B cell (primary cell): Measurements from ENCODE around the gene NDUFAF4. TPM values are rescaled to one million over a fixed set of nuclear protein-coding genes. Genes with fewer than 3 reads are reported as not detected.
"Not testable (repeated sequence)": the region's sequence is repeated elsewhere in the genome, so short reads cannot be mapped to it uniquely, and the experiment has no call there.

ENCODE experiments used
- ATAC-seq: fragments of 200-7000 bp; cut with Tn5 transposase; one replicate; pipeline ENCODE4 v1.10.0; 2021; ENCODE audit warnings: low read depth, mild to moderate bottlenecking, moderate number of reproducible peaks, moderate library complexity
- CTCF ChIA-PET: fragments of 350-600 bp; sonication (Branson Sonifier 250); formaldehyde crosslinking; loops from one replicate; lab custom pipeline; 2021; ENCODE audit warnings: antibody characterized with exemption, inconsistent platforms; lab: Charles Lee
- POLR2A ChIA-PET: fragments of 350-600 bp; sonication (Branson Sonifier 250); formaldehyde crosslinking; loops from one replicate; lab custom pipeline; 2021; ENCODE audit warnings: antibody characterized with exemption; lab: Charles Lee
- DNase-seq: peaks from one replicate; pipeline ENCODE4 v3.0.0; 2013
- H2AFZ ChIP-seq: 2 replicates; pipeline ENCODE4 v1.6.1; 2012; ENCODE audit warnings: mild to moderate bottlenecking, low read depth, low read length; ENCODE audit not compliant: insufficient read depth, poor library complexity, severe bottlenecking
- H3K27ac ChIP-seq, 2 donors: 1 replicate in 1 of 2; 2 replicates in 1 of 2; pipeline ENCODE4 v1.5.1; 2012 to 2013; ENCODE audit warnings: low read length in 2 of 2, mild to moderate bottlenecking in 2 of 2, moderate library complexity in 1 of 2
- H3K27me3 ChIP-seq, 4 experiments: fragments of 200-600 bp in 1 of 4; sonication (generic) in 1 of 4; replicated peaks in 1 of 4; 1 replicate in 2 of 4; 2 replicates in 2 of 4; pipeline versions ENCODE4 v1.6.1 to v1.7.0; 2013 to 2016; ENCODE audit warnings: low read length in 3 of 4, mild to moderate bottlenecking in 2 of 4, mixed read lengths in 1 of 4, moderate library complexity in 1 of 4; ENCODE audit not compliant: insufficient read depth in 4 of 4, control insufficient read depth in 3 of 4; ENCODE audit errors: control extremely low read depth in 1 of 4
- H3K36me3 ChIP-seq, 2 experiments: replicated peaks in 1 of 2; 1 replicate in 1 of 2; 2 replicates in 1 of 2; pipeline versions ENCODE4 v1.6.1 to v1.7.1; 2013; ENCODE audit warnings: low read length in 1 of 2; ENCODE audit not compliant: insufficient read depth in 2 of 2, control insufficient read depth in 1 of 2; ENCODE audit errors: control extremely low read depth in 1 of 2, extremely low read depth in 1 of 2
- H3K4me1 ChIP-seq, 2 donors: fragments of 200-600 bp in 1 of 2; sonication (generic) in 1 of 2; 1 replicate in 1 of 2; 2 replicates in 1 of 2; pipeline versions ENCODE4 v1.5.1 to v1.6.1; 2013 to 2017; ENCODE audit warnings: low read length in 2 of 2; ENCODE audit not compliant: control insufficient read depth in 2 of 2, insufficient read depth in 2 of 2
- H3K4me2 ChIP-seq: replicated peaks from 2 replicates; pipeline ENCODE3; 2012; ENCODE audit warnings: mild to moderate bottlenecking, low read depth, low read length; ENCODE audit not compliant: poor library complexity, severe bottlenecking
- H3K4me3 ChIP-seq, 5 experiments: fragments of 200-600 bp in 1 of 5; sonication (generic) in 1 of 5; 1 replicate in 3 of 5; 2 replicates in 2 of 5; pipeline versions ENCODE4 v1.5.1 to v1.7.0; 2011 to 2016; ENCODE audit warnings: low read length in 4 of 5, mild to moderate bottlenecking in 4 of 5, low read depth in 2 of 5, control low read depth in 1 of 5, moderate library complexity in 1 of 5; ENCODE audit not compliant: insufficient read depth in 1 of 5; ENCODE audit errors: control extremely low read depth in 1 of 5, extremely low read depth in 1 of 5
- H3K79me2 ChIP-seq: fragments of 200-600 bp; sonication (generic); one replicate; pipeline ENCODE4 v1.6.0; 2016; ENCODE audit warnings: low read length; ENCODE audit not compliant: control insufficient read depth, insufficient read depth
- H3K9ac ChIP-seq: fragments of 200-600 bp; sonication (generic); 2 replicates; pipeline ENCODE4 v1.6.1; 2017; ENCODE audit warnings: mild to moderate bottlenecking, low read length, moderate library complexity
- H3K9me3 ChIP-seq, 3 donors: one replicate each; pipeline versions ENCODE4 v1.6.1 to v1.7.1; 2013; ENCODE audit warnings: low read length in 2 of 3; ENCODE audit not compliant: control insufficient read depth in 2 of 3, insufficient read depth in 1 of 3; ENCODE audit errors: control extremely low read depth in 1 of 3
- H4K20me1 ChIP-seq: 2 replicates; pipeline ENCODE4 v1.6.0; 2012; ENCODE audit warnings: mild to moderate bottlenecking, low read length; ENCODE audit not compliant: insufficient read depth, control insufficient read depth, poor library complexity, severe bottlenecking
- H3K27ac Mint-ChIP-seq: one replicate; pipeline ENCODE4 v1.8.0; 2021; ENCODE audit warnings: mixed read lengths
- H3K27me3 Mint-ChIP-seq: one replicate; pipeline ENCODE4 v1.8.0; 2021; ENCODE audit warnings: mixed read lengths
- H3K4me1 Mint-ChIP-seq: one replicate; pipeline ENCODE4 v1.8.0; 2021; ENCODE audit warnings: mixed read lengths
- H3K4me3 Mint-ChIP-seq: one replicate; pipeline ENCODE4 v1.8.0; 2021; ENCODE audit warnings: mixed read lengths
- H3K9me3 Mint-ChIP-seq: one replicate; pipeline ENCODE4 v1.8.0; 2022; ENCODE audit warnings: mixed read lengths; ENCODE audit not compliant: insufficient read depth
- EZH2 ChIP-seq: IDR thresholded peaks from 2 replicates; pipeline ENCODE4 v1.6.1; 2012; ENCODE audit warnings: borderline replicate concordance, low read depth, mild to moderate bottlenecking, moderate library complexity, low read length; ENCODE audit not compliant: insufficient read depth, poor library complexity, severe bottlenecking
- WGBS: methylation state at CpG from one replicate; pipeline ENCODE4 v1.1.5; 2013; ENCODE audit warnings: missing lambda C conversion rate; ENCODE audit not compliant: insufficient coverage; 5-methylcytosine and 5-hydroxymethylcytosine counted together
- intact Hi-C: fragments of 100-400 bp; cut with micrococcal nuclease; formaldehyde crosslinking; loops from one replicate; pipeline ENCODE4 v1.10.0; 2022
- polyA plus RNA-seq: library from polyadenylated mRNA; depleted of rRNA; stranded (reverse); fragments of >200 nt; gene quantifications from 2 replicates; pipeline ENCODE4 v1.2.3, GENCODE V29; 2012
- total RNA-seq, 2 donors: library from RNA; stranded (reverse); fragments of 120-200 nt in 1 of 2; gene quantifications; 1 replicate in 1 of 2; 2 replicates in 1 of 2; pipeline versions ENCODE4 v1.2.3 to v1.2.4, GENCODE V29; 2013 to 2022
- TF ChIP-seq, protein P1 (sequence below): fragments of 200-600 bp; IDR thresholded peaks from one replicate; pipeline ENCODE4 v1.8.0; 2022; ENCODE audit warnings: antibody characterized with exemption, mild to moderate bottlenecking

NDUFAF4 gene
- total and polyA plus RNA-seq, 2 donors (not counting 1 experiment from before 2014, with no cell fraction given), result 16.3 to 22.3 TPM

DNA sequence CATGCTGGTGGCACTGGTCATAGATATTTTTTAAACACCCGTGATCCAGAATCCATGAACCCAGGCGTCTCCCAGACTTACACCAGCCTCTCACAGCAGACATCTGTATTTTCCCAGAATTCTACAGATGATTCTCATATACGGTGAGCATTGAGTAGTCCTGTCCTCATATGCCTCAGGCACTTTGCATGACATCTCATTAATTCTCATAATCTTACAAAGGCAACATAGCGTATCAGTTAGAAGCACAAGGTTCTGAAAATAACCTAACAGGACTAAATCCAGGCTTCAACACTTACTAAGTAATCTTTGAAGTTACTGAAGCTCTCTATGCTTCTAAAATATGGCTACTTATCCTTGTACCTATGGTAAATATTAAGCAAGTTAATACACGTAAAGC lies 8.9 kb downstream of the NDUFAF4 start:
- no peak overlapping the region for H2AFZ ChIP-seq
- DNase-seq (no peak), ATAC-seq (no peak)
- TF ChIP-seq, protein P1, sequence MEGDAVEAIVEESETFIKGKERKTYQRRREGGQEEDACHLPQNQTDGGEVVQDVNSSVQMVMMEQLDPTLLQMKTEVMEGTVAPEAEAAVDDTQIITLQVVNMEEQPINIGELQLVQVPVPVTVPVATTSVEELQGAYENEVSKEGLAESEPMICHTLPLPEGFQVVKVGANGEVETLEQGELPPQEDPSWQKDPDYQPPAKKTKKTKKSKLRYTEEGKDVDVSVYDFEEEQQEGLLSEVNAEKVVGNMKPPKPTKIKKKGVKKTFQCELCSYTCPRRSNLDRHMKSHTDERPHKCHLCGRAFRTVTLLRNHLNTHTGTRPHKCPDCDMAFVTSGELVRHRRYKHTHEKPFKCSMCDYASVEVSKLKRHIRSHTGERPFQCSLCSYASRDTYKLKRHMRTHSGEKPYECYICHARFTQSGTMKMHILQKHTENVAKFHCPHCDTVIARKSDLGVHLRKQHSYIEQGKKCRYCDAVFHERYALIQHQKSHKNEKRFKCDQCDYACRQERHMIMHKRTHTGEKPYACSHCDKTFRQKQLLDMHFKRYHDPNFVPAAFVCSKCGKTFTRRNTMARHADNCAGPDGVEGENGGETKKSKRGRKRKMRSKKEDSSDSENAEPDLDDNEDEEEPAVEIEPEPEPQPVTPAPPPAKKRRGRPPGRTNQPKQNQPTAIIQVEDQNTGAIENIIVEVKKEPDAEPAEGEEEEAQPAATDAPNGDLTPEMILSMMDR, result no peak
- TF ChIP-seq EZH2, result no peak
- H3K9me3 ChIP-seq, result no peaks in the 10 kb centered on the region
- H3K4me1 ChIP-seq, result peaks cover 0 to 4% of the 10 kb centered on the region in 2 donors
- CTCF ChIA-PET, result no interaction called here
- peaks cover 9 to 38% of the 10 kb centered on the region in 2 experiments for H3K36me3 ChIP-seq
- 96% methylated on average over 4 of the region's 5 CpGs for WGBS
- H3K27ac Mint-ChIP-seq, result no peak overlapping the region
- no peaks in the 10 kb centered on the region for H3K27me3 ChIP-seq
- no peaks in the 10 kb centered on the region for H3K9me3 Mint-ChIP-seq
- no peak overlapping the region for H3K4me3 Mint-ChIP-seq
- no peak overlapping the region for H3K27ac ChIP-seq
- H3K27me3 Mint-ChIP-seq, result no peaks in the 10 kb centered on the region
- POLR2A ChIA-PET, result no interaction called here
- H4K20me1 ChIP-seq, result no peaks in the 10 kb centered on the region
- H3K9ac ChIP-seq, result no peak overlapping the region
- H3K4me2 ChIP-seq, result no peak overlapping the region
- no peaks in the 10 kb centered on the region for H3K79me2 ChIP-seq
- no peak overlapping the region for H3K4me3 ChIP-seq
- intact Hi-C loops, result no loop called here
- H3K4me1 Mint-ChIP-seq, result peaks cover 4% of the 10 kb centered on the region

DNA sequence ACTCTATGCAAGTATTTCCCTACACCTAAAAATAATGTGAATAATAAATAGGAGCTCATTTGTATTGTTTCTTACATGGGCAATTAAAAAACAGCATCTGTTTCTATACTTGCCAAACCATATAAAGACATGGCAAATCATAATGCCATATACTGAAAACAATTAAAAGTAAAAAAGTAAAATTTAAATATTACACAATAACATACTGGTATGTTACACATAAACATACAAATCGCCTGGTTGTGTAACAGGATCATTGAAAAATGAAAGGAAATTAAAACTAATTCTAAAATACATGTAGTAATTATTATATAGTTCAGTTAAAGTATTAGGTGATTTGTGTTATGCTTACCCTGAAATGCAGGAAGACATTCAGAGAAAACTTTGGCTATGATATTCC lies 11.2 kb downstream of the NDUFAF4 start:
- Histone ChIP-seq H3K4me1 (peaks cover 0 to 4% of the 10 kb centered on the region in 2 donors), H4K20me1 (no peaks in the 10 kb centered on the region), H3K4me3 (no peak overlapping the region), H3K27ac (no peak overlapping the region), H2AFZ (no peak overlapping the region), H3K36me3 (peaks cover 3 to 17% of the 10 kb centered on the region in 2 experiments), H3K9ac (no peak overlapping the region), H3K4me2 (no peak overlapping the region), H3K9me3 (no peaks in the 10 kb centered on the region), H3K27me3 (no peaks in the 10 kb centered on the region), H3K79me2 (no peaks in the 10 kb centered on the region)
- intact Hi-C loops, result no loop called here
- peaks cover 4% of the 10 kb centered on the region for H3K4me1 Mint-ChIP-seq
- DNase-seq (no peak), ATAC-seq (no peak)
- H3K9me3 Mint-ChIP-seq, result no peaks in the 10 kb centered on the region
- peaks cover 3% of the 10 kb centered on the region for H3K27me3 Mint-ChIP-seq
- POLR2A ChIA-PET, result no interaction called here
- H3K4me3 Mint-ChIP-seq, result no peak overlapping the region
- H3K27ac Mint-ChIP-seq, result no peak overlapping the region
- TF ChIP-seq, protein P1, result no peak
- no peak for TF ChIP-seq EZH2
- CTCF ChIA-PET, result no interaction called here
- WGBS, result no CpG with 5 or more reads among the region's 1 CpG

DNA sequence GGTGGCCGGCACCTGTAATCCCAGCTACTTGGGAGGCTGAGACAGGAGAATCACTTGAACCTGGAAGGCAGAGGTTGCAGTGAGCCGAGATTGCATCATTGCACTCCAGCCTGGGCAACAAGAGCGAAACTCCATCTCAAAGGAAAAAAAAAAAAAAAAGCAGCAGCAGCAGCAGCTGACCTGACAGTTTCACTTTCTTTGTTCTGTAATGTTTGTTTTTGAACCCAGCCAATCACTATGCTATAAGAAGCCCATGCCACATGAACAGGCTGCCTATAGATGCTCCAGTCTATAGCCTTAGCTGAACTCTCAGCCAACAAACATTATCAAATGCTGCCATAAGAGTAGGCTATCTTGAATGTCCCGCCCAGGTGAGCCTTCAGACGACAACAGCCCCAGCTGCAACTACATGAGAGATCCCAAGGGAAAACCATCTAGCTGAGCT lies 12.5 kb downstream of the NDUFAF4 start:
- H3K36me3 ChIP-seq, H3K27ac Mint-ChIP-seq, H2AFZ ChIP-seq, H3K27ac ChIP-seq, CTCF ChIA-PET, H3K27me3 ChIP-seq, H3K79me2 ChIP-seq, H3K4me1 ChIP-seq, H4K20me1 ChIP-seq, H3K9me3 ChIP-seq, H3K9me3 Mint-ChIP-seq, intact Hi-C loops, POLR2A ChIA-PET, H3K9ac ChIP-seq, H3K4me3 Mint-ChIP-seq, H3K27me3 Mint-ChIP-seq, H3K4me3 ChIP-seq, H3K4me1 Mint-ChIP-seq: not testable (repeated sequence)
- no CpG with 5 or more reads among the region's 5 CpGs for WGBS
- DNase-seq (peak; percentile 26), ATAC-seq (peak; percentile 58)
- peak overlapping the region; percentile 28 for H3K4me2 ChIP-seq
